DOHH2 (cell line): ENCODE results near the gene SUGT1.
"Not testable (repeated sequence)": the region's sequence is repeated elsewhere in the genome, so short reads cannot be mapped to it uniquely, and the experiment has no call there.

Source experiments
- H3F3A ChIP-seq: fragments of 200-600 bp; sonication (generic), shearing (Covaris generic); 2 replicates; pipeline ENCODE4 v1.6.0; 2016; ENCODE audit warnings: antibody characterized with exemption, mild to moderate bottlenecking; ENCODE audit not compliant: control insufficient read depth, insufficient read depth
- H3K27ac ChIP-seq: fragments of 200-600 bp; sonication (generic); 2 replicates; pipeline ENCODE4 v1.5.1; 2014; ENCODE audit warnings: low read depth, mild to moderate bottlenecking, low read length, moderate library complexity
- H3K27me3 ChIP-seq: fragments of 200-600 bp; sonication (generic); 2 replicates; pipeline ENCODE4 v1.6.1; 2014; ENCODE audit warnings: mild to moderate bottlenecking, low read length, mixed read lengths; ENCODE audit not compliant: control insufficient read depth
- H3K36me3 ChIP-seq: fragments of 200-600 bp; sonication (generic); 2 replicates; pipeline ENCODE4 v1.6.1; 2014; ENCODE audit warnings: mild to moderate bottlenecking, low read length, moderate library complexity, mixed read lengths; ENCODE audit not compliant: control insufficient read depth
- H3K4me1 ChIP-seq: fragments of 200-600 bp; sonication (generic); 2 replicates; pipeline ENCODE4 v1.6.1; 2014; ENCODE audit warnings: mild to moderate bottlenecking, low read length, mixed read lengths; ENCODE audit not compliant: control insufficient read depth
- H3K4me2 ChIP-seq: fragments of 200-600 bp; sonication (generic); 2 replicates; pipeline ENCODE4 v1.6.0; 2014; ENCODE audit warnings: mild to moderate bottlenecking, low read length, moderate library complexity
- H3K4me3 ChIP-seq: fragments of 200-600 bp; sonication (generic); 2 replicates; pipeline ENCODE4 v1.5.1; 2014; ENCODE audit warnings: mild to moderate bottlenecking, low read length, mixed read lengths
- H3K79me2 ChIP-seq: fragments of 200-600 bp; sonication (generic); 2 replicates; pipeline ENCODE4 v1.6.1; 2014; ENCODE audit warnings: mild to moderate bottlenecking, low read length, mixed read lengths; ENCODE audit not compliant: control insufficient read depth
- H3K9me2 ChIP-seq: fragments of 200-600 bp; sonication (generic); replicated peaks from 2 replicates; pipeline ENCODE4 v1.6.1; 2014; ENCODE audit warnings: mild to moderate bottlenecking, low read length, mixed read lengths; ENCODE audit not compliant: control insufficient read depth
- H3K9me3 ChIP-seq: fragments of 200-600 bp; sonication (generic); 2 replicates; pipeline ENCODE4 v1.6.1; 2014; ENCODE audit warnings: antibody characterized with exemption, low read length, mixed read lengths; ENCODE audit not compliant: control insufficient read depth, insufficient read depth
- H4K20me1 ChIP-seq: fragments of 200-600 bp; sonication (generic); 2 replicates; pipeline ENCODE4 v1.6.0; 2014; ENCODE audit warnings: low read depth, mild to moderate bottlenecking, antibody characterized with exemption, low read length, moderate library complexity; ENCODE audit not compliant: control insufficient read depth, insufficient read depth
- EZH2phosphoT487 ChIP-seq: fragments of 200-600 bp; sonication (generic); IDR thresholded peaks from 2 replicates; pipeline ENCODE4 v1.6.1; 2017; ENCODE audit warnings: borderline replicate concordance, mild to moderate bottlenecking, antibody characterized with exemption, low read length, moderate library complexity, mixed read lengths
- TF ChIP-seq, protein P1 (sequence below): fragments of 200-600 bp; sonication (generic); IDR thresholded peaks from one replicate; pipeline ENCODE4 v1.5.1; 2014; ENCODE audit warnings: antibody characterized with exemption, mild to moderate bottlenecking, low read depth, low read length; ENCODE audit not compliant: poor library complexity, severe bottlenecking

SUGT1 gene

DNA sequence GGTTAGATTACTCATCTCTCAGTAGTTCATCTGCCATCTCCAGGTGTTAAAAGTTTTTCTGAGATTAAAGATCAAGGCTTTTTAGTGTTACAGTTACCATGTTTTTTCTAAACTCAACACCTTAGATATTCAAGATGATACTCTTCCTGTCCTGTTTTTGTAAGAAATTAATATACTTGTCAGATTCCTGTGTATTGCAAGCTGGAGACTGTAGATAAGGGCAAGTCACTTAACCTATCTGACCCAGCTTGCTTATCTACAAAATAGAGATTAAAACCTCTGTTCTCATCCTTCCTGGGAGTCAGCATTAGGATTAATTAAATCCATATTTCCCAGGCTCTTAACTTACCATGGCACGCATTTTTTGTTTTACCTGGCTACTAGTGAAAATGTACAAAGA lies 25.2 kb downstream of the SUGT1 start:
- no peaks in the 10 kb centered on the region for H3K9me3 ChIP-seq
- H3K36me3 ChIP-seq: peaks cover 83% of the 10 kb centered on the region
- no peak overlapping the region for H3K4me3 ChIP-seq
- H3K9me2 ChIP-seq: no peaks in the 10 kb centered on the region
- no peaks in the 10 kb centered on the region for H4K20me1 ChIP-seq
- H3K4me2 ChIP-seq: no peak overlapping the region
- no peak overlapping the region for H3K27ac ChIP-seq
- H3K27me3 ChIP-seq: no peaks in the 10 kb centered on the region
- TF ChIP-seq EZH2phosphoT487: no peak
- TF ChIP-seq, protein P1, sequence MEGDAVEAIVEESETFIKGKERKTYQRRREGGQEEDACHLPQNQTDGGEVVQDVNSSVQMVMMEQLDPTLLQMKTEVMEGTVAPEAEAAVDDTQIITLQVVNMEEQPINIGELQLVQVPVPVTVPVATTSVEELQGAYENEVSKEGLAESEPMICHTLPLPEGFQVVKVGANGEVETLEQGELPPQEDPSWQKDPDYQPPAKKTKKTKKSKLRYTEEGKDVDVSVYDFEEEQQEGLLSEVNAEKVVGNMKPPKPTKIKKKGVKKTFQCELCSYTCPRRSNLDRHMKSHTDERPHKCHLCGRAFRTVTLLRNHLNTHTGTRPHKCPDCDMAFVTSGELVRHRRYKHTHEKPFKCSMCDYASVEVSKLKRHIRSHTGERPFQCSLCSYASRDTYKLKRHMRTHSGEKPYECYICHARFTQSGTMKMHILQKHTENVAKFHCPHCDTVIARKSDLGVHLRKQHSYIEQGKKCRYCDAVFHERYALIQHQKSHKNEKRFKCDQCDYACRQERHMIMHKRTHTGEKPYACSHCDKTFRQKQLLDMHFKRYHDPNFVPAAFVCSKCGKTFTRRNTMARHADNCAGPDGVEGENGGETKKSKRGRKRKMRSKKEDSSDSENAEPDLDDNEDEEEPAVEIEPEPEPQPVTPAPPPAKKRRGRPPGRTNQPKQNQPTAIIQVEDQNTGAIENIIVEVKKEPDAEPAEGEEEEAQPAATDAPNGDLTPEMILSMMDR: no peak
- peaks cover 10% of the 10 kb centered on the region for H3K79me2 ChIP-seq
- H3K4me1 ChIP-seq: no peaks in the 10 kb centered on the region
- no peaks in the 10 kb centered on the region for H3F3A ChIP-seq

DNA sequence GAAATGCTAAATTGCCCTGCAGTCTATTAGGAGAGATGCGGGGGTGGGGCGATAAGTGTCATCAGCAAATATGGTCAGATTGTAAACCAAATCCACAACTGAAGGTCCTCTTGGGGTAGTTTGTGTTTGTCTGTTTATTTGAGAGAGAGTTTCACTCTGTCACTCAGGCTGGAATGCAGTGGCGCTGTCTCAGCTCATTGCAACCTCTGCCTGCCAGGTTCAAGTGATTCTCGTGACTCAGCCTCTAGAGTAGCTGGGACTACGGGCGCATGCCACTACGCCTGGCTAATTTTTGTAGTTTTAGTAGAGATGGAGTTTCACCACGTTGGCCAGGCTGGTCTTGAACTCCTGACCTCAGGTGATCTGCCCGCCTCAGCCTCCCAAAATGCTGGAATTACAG lies 33.2 kb downstream of the SUGT1 start:
- not testable (repeated sequence) for H3K27ac ChIP-seq, H3K9me3 ChIP-seq, H3K9me2 ChIP-seq, H3K79me2 ChIP-seq, H4K20me1 ChIP-seq, H3K4me2 ChIP-seq, H3K4me3 ChIP-seq, H3F3A ChIP-seq, H3K27me3 ChIP-seq, H3K4me1 ChIP-seq
- H3K36me3 ChIP-seq: peaks cover 73% of the 10 kb centered on the region

DNA sequence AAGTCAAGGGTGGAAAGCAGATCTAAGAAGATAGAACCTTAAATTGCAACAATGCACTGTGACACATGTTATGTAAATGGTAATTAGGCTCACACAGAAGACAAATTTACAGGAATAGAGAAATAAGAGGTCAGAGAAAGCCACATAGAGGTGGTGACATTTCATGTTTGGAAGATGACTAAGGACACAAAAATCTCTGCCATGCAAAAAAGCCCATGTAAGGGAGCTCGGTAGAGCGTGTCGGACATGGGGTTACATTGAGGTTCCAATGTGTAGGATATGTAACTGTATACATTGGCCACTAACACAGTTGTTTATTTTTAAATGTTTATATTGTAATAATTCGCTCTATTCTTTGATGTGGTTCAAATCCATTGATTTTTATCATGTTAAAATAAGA lies 33.7 kb downstream of the SUGT1 start:
- Histone ChIP-seq H3K79me2 (no peaks in the 10 kb centered on the region), H3K36me3 (peaks cover 69% of the 10 kb centered on the region), H3K9me3 (no peaks in the 10 kb centered on the region), H3F3A (no peaks in the 10 kb centered on the region), H3K9me2 (no peaks in the 10 kb centered on the region), H3K4me2 (no peak overlapping the region), H3K27me3 (no peaks in the 10 kb centered on the region), H4K20me1 (no peaks in the 10 kb centered on the region), H3K27ac (no peak overlapping the region), H3K4me1 (no peaks in the 10 kb centered on the region), H3K4me3 (no peak overlapping the region)
- no peak for TF ChIP-seq EZH2phosphoT487
- TF ChIP-seq, protein P1: no peak

DNA sequence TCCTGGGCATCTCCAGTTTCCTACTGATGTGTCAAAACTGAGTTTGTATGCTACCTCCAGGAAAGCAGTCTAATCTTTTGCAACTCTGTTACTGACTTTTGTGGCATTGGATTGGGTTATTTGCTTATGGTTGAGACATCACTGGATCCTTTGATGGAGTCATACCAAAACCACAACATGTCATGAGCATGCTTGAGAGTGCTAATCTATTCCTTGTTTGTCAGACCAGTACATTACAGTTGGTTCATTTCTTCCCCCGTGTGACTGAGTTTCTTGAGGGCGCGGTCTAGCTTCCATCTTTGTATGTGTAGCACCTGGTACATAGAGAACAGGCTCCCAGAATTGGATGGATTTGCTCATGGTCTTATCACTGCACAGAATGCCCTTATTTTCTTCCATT lies 43.2 kb downstream of the SUGT1 start:
- Histone ChIP-seq H3F3A (0 out of 2 replicates have a peak, but pooled peaks cover 3% of the 10 kb centered on the region), H3K27me3 (no peaks in the 10 kb centered on the region), H3K79me2 (no peaks in the 10 kb centered on the region), H3K9me3 (no peaks in the 10 kb centered on the region), H3K4me1 (no peaks in the 10 kb centered on the region), H3K4me3 (no peak overlapping the region), H3K9me2 (no peaks in the 10 kb centered on the region), H3K36me3 (peaks cover 8% of the 10 kb centered on the region), H3K4me2 (no peak overlapping the region), H3K27ac (no peak overlapping the region), H4K20me1 (no peaks in the 10 kb centered on the region)
- TF ChIP-seq EZH2phosphoT487: no peak
- TF ChIP-seq, protein P1: no peak
